ENCODE results near the gene PICK1. TPM values are rescaled to one million over a fixed set of nuclear protein-coding genes. Genes with fewer than 3 reads are reported as not detected.

PICK1 gene
- total and polyA plus RNA-seq, 2 of the 8 experiments (the other 6 are each of a cell fraction or from before 2014, with no cell fraction given), result 20.4 to 22.9 TPM

DNA sequence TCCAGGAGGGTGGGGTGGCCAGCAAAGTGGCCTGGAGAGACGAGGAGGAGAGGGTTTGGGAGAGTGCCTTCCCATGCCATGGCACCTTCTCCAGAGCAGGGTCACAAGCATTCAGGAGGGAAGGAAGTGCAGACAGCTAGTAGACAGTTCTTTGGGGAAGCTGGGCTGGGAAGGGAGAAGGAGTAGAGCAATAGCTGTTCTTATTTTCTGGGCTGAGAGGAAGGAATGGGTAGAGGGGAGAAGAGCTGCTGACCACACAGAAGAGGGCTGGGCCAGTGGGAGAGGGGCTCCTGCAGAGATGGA is 14.8 kb upstream of the PICK1 start:
- H2BK5ac ChIP-seq (ENCODE audit: low read depth, low read length), result no peak overlapping the region
- no peak overlapping the region for H2BK20ac ChIP-seq (ENCODE audit: low read length)
- H2BK15ac ChIP-seq (ENCODE audit: low read length), result no peak overlapping the region
- TF ChIP-seq CTBP2 (IDR thresholded peaks at IDR 0.05; ENCODE audit: borderline replicate concordance, insufficient read depth, insufficient read length, low read length) (no peak), SRF (IDR thresholded peaks at IDR 0.05; ENCODE audit: low read depth, low read length) (no peak)
- H2AFZ ChIP-seq (ENCODE audit: low read length), result no peak overlapping the region
- FAIRE-seq, result no peak
- no peaks in the 10 kb centered on the region for H4K20me1 ChIP-seq (replicated peaks in 1 of 2; ENCODE audit: control insufficient read depth in 1 of 2, insufficient read depth in 2 of 2, low read length in 2 of 2)
- no peak overlapping the region for H4K5ac ChIP-seq (ENCODE audit: insufficient read length, low read depth, low read length)
- 100% methylated on average over 1 of the region's 1 CpG; no CpG with 5 or more reads in 1 of the 2 experiments for WGBS, 2 experiments (ENCODE audit: extremely low coverage in 1 of 2, insufficient coverage in 1 of 2, insufficient read length in 1 of 2, insufficient replicate concordance in 2 of 2, low coverage in 1 of 2, low lambda C conversion rate in 2 of 2, missing lambda C conversion rate in 1 of 2)
- no peak overlapping the region for H4K8ac ChIP-seq (ENCODE audit: extremely low read depth, insufficient read depth, low read length)
- H3K56ac ChIP-seq (replicated peaks; ENCODE audit: insufficient read length, low read depth, low read length), result no peak overlapping the region
- no peaks in the 10 kb centered on the region for H3K79me1 ChIP-seq (ENCODE audit: low read depth, low read length)
- no peak overlapping the region for H2BK120ac ChIP-seq (replicated peaks; ENCODE audit: low read depth, low read length)
- H3K23ac ChIP-seq (ENCODE audit: insufficient read length), result no peak overlapping the region
- H3K18ac ChIP-seq (ENCODE audit: extremely low read depth, low read length), result no peak overlapping the region
- H3K23me2 ChIP-seq (ENCODE audit: low read depth, low read length), result no peaks in the 10 kb centered on the region
- no peaks in the 10 kb centered on the region for H3K79me2 ChIP-seq (ENCODE audit: control insufficient read depth in 1 of 2, insufficient read depth in 2 of 2, low read length in 2 of 2)
- H3K4ac ChIP-seq (replicated peaks; ENCODE audit: insufficient read length, low read depth, low read length), result no peak overlapping the region
- no peak overlapping the region for H3K4me3 ChIP-seq (ENCODE audit: extremely low read depth in 1 of 4, insufficient read depth in 2 of 4, low read depth in 3 of 4, low read length in 4 of 4)
- H3K27ac ChIP-seq (ENCODE audit: low read depth, low read length), result no peak overlapping the region
- H3K27me3 ChIP-seq (replicated peaks in 1 of 4; ENCODE audit: control insufficient read depth in 3 of 4, extremely low read depth in 1 of 4, insufficient read depth in 3 of 4, low read length in 3 of 4), result no peaks in the 10 kb centered on the region
- no peak for DNase-seq (ENCODE audit: low read depth in 1 of 2, low spot score in 2 of 2)
- no peak overlapping the region for H4K91ac ChIP-seq (replicated peaks; ENCODE audit: insufficient read length, low read length)
- ChIA-PET POLR2A (ENCODE audit: partially characterized antibody) (interaction anchor here (0.8 kb wide), 1 partner anchor 294 kb away, joined by 4 read pairs; no protein-coding TSS in a partner anchor), CTCF (ENCODE audit: partially characterized antibody) (interaction anchor here (0.9 to 2.5 kb wide), 5 partner anchors 11 to 25 kb away, joined by 3 to 17 read pairs (median 3); no protein-coding TSS in a partner anchor)
- H3K14ac ChIP-seq (ENCODE audit: insufficient read length), result no peak overlapping the region
- peak overlapping the region; percentile 24; the same call in 1 of the 2 replicates for H2AK5ac ChIP-seq (ENCODE audit: low read depth, low read length)
- no peaks in the 10 kb centered on the region; a peak in 1 of 7 replicates for H3K4me1 ChIP-seq (replicated peaks in 1 of 4; ENCODE audit: control insufficient read depth in 3 of 4, insufficient read depth in 4 of 4, low read length in 3 of 4)
- no peaks in the 10 kb centered on the region for H3K9me3 ChIP-seq (ENCODE audit: insufficient read depth in 2 of 2, low read depth in 1 of 2, low read length in 1 of 2)
- H3K36me3 ChIP-seq (ENCODE audit: control insufficient read depth in 2 of 4, insufficient read depth in 4 of 4, low read length in 3 of 4), result no peaks in the 10 kb centered on the region
- H2BK12ac ChIP-seq (ENCODE audit: low read depth, low read length), result no peak overlapping the region
- no peak overlapping the region for H3K4me2 ChIP-seq (ENCODE audit: insufficient read depth in 1 of 2, low read depth in 2 of 2, low read length in 2 of 2)
- no peak overlapping the region for H3K9ac ChIP-seq (replicated peaks in 1 of 4; ENCODE audit: extremely low read depth in 1 of 4, low read depth in 3 of 4, low read length in 3 of 4)
